Measurements from ENCODE around the gene PAQR5.

PAQR5 gene

GRCh38 chr15:69305933-69306568 lies 7.3 kb downstream of the PAQR5 start:
- Histone ChIP-seq H2AFZ (ENCODE audit: low read length) (no peak overlapping the region), H3K27me3 (ENCODE audit: insufficient read depth, low read length, poor library complexity, severe bottlenecking) (no peaks in the 10 kb centered on the region), H3K4me1 (ENCODE audit: insufficient read depth, low read length, poor library complexity, severe bottlenecking) (no peaks in the 10 kb centered on the region), H3K4me3 (ENCODE audit: low read length, poor library complexity, severe bottlenecking) (no peak overlapping the region), H4K20me1 (ENCODE audit: insufficient read depth, low read length, poor library complexity, severe bottlenecking) (no peaks in the 10 kb centered on the region), H3K9me3 (ENCODE audit: insufficient read depth, low read depth, low read length) (no peaks in the 10 kb centered on the region), H3K36me3 (ENCODE audit: insufficient read depth, low read length) (no peaks in the 10 kb centered on the region), H3K9ac (ENCODE audit: low read depth, low read length, poor library complexity, severe bottlenecking) (no peak overlapping the region), H3K4me2 (ENCODE audit: low read depth, low read length, poor library complexity, severe bottlenecking) (no peak overlapping the region), H3K79me2 (ENCODE audit: insufficient read depth, low read length) (no peaks in the 10 kb centered on the region), H3F3A (ENCODE audit: low read depth) (no peaks in the 10 kb centered on the region), H3K9me2 (replicated peaks; ENCODE audit: low read depth, low read length) (no peaks in the 10 kb centered on the region)
- TF ChIP-seq EZH2phosphoT487 (IDR thresholded peaks at IDR 0.05; ENCODE audit: borderline replicate concordance) (no peak), CTCF (conservative IDR thresholded peaks at IDR 0.05; ENCODE audit: low read length) (no peak)

- Histone ChIP-seq H3K9ac (ENCODE audit: low read depth, low read length, poor library complexity, severe bottlenecking) (no peak overlapping the region), H3K9me3 (ENCODE audit: insufficient read depth, low read depth, low read length) (no peaks in the 10 kb centered on the region), H3F3A (ENCODE audit: low read depth) (no peaks in the 10 kb centered on the region), H3K36me3 (ENCODE audit: insufficient read depth, low read length) (no peaks in the 10 kb centered on the region), H4K20me1 (ENCODE audit: insufficient read depth, low read length, poor library complexity, severe bottlenecking) (no peaks in the 10 kb centered on the region), H3K4me2 (ENCODE audit: low read depth, low read length, poor library complexity, severe bottlenecking) (no peak overlapping the region), H3K27me3 (ENCODE audit: insufficient read depth, low read length, poor library complexity, severe bottlenecking) (no peaks in the 10 kb centered on the region), H3K4me1 (ENCODE audit: insufficient read depth, low read length, poor library complexity, severe bottlenecking) (no peaks in the 10 kb centered on the region), H3K4me3 (ENCODE audit: low read length, poor library complexity, severe bottlenecking) (no peak overlapping the region), H2AFZ (ENCODE audit: low read length) (no peak overlapping the region), H3K9me2 (replicated peaks; ENCODE audit: low read depth, low read length) (no peaks in the 10 kb centered on the region), H3K79me2 (ENCODE audit: insufficient read depth, low read length) (no peaks in the 10 kb centered on the region)
- no peak for TF ChIP-seq CTCF (conservative IDR thresholded peaks at IDR 0.05; ENCODE audit: low read length)
- no peak for TF ChIP-seq EZH2phosphoT487 (IDR thresholded peaks at IDR 0.05; ENCODE audit: borderline replicate concordance)
These were observed 9.2 kb downstream of the PAQR5 start for GRCh38 chr15:69307939-69308338.

GRCh38 chr15:69308949-69309348 lies 10.2 kb downstream of the PAQR5 start:
- Histone ChIP-seq H3F3A (ENCODE audit: low read depth) (no peaks in the 10 kb centered on the region), H3K4me2 (ENCODE audit: low read depth, low read length, poor library complexity, severe bottlenecking) (no peak overlapping the region), H3K27me3 (ENCODE audit: insufficient read depth, low read length, poor library complexity, severe bottlenecking) (no peaks in the 10 kb centered on the region), H4K20me1 (ENCODE audit: insufficient read depth, low read length, poor library complexity, severe bottlenecking) (no peaks in the 10 kb centered on the region), H2AFZ (ENCODE audit: low read length) (no peak overlapping the region), H3K9ac (ENCODE audit: low read depth, low read length, poor library complexity, severe bottlenecking) (no peak overlapping the region), H3K9me3 (ENCODE audit: insufficient read depth, low read depth, low read length) (no peaks in the 10 kb centered on the region), H3K4me1 (ENCODE audit: insufficient read depth, low read length, poor library complexity, severe bottlenecking) (no peaks in the 10 kb centered on the region), H3K9me2 (replicated peaks; ENCODE audit: low read depth, low read length) (no peaks in the 10 kb centered on the region), H3K79me2 (ENCODE audit: insufficient read depth, low read length) (no peaks in the 10 kb centered on the region), H3K4me3 (ENCODE audit: low read length, poor library complexity, severe bottlenecking) (no peak overlapping the region), H3K36me3 (ENCODE audit: insufficient read depth, low read length) (no peaks in the 10 kb centered on the region)
- TF ChIP-seq CTCF (conservative IDR thresholded peaks at IDR 0.05; ENCODE audit: low read length) (no peak), EZH2phosphoT487 (IDR thresholded peaks at IDR 0.05; ENCODE audit: borderline replicate concordance) (no peak)

Data from Loucy (cell line).